RWPE2 (cell line): Measurements from ENCODE around the gene ELFN2.
"Not testable (repeated sequence)": the region's sequence is repeated elsewhere in the genome, so short reads cannot be mapped to it uniquely, and the experiment has no call there.

Source experiments
- ATAC-seq: fragments of 200-7000 bp; cut with Tn5 transposase; 3 replicates; pipeline ENCODE4 v1.9.1; 2021; ENCODE audit warnings: low read depth
- DNase-seq: peaks from one replicate; pipeline ENCODE4 v3.0.0-alpha.2; 2020; ENCODE audit warnings: low spot score
- H3K27ac ChIP-seq: fragments of 450-650 bp; 2 replicates; pipeline ENCODE4 v1.5.1; 2017; ENCODE audit warnings: mild to moderate bottlenecking; ENCODE audit not compliant: poor library complexity, severe bottlenecking
- H3K27me3 ChIP-seq: fragments of 250-450 bp; sonication (Bioruptor Pico); 2 replicates; pipeline ENCODE4 v1.5.1; 2021; ENCODE audit warnings: mild to moderate bottlenecking, moderate library complexity; ENCODE audit not compliant: insufficient read depth, poor library complexity, severe bottlenecking
- H3K36me3 ChIP-seq: fragments of 250-450 bp; sonication (Bioruptor Pico); 2 replicates; pipeline ENCODE4 v1.5.1; 2020; ENCODE audit warnings: low read depth, mild to moderate bottlenecking, moderate library complexity
- H3K4me1 ChIP-seq: fragments of 250-450 bp; sonication (Bioruptor Pico); 2 replicates; pipeline ENCODE4 v1.5.1; 2021; ENCODE audit warnings: mild to moderate bottlenecking, moderate library complexity; ENCODE audit not compliant: insufficient read depth, poor library complexity, severe bottlenecking
- H3K4me3 ChIP-seq: fragments of 250-450 bp; sonication (Bioruptor Pico); 2 replicates; pipeline ENCODE4 v1.5.1; 2021; ENCODE audit warnings: mild to moderate bottlenecking, moderate library complexity; ENCODE audit not compliant: severe bottlenecking
- H3K9me3 ChIP-seq: fragments of 250-450 bp; sonication (Bioruptor Pico); 2 replicates; pipeline ENCODE4 v1.5.1; 2021; ENCODE audit warnings: mild to moderate bottlenecking, moderate library complexity; ENCODE audit not compliant: severe bottlenecking
- TF ChIP-seq, protein P1 (sequence below): fragments of 450-650 bp; IDR thresholded peaks from one replicate; pipeline ENCODE4 v1.5.1; 2017; ENCODE audit warnings: mild to moderate bottlenecking, moderate library complexity; ENCODE audit not compliant: poor library complexity, severe bottlenecking

Gene ELFN2

DNA sequence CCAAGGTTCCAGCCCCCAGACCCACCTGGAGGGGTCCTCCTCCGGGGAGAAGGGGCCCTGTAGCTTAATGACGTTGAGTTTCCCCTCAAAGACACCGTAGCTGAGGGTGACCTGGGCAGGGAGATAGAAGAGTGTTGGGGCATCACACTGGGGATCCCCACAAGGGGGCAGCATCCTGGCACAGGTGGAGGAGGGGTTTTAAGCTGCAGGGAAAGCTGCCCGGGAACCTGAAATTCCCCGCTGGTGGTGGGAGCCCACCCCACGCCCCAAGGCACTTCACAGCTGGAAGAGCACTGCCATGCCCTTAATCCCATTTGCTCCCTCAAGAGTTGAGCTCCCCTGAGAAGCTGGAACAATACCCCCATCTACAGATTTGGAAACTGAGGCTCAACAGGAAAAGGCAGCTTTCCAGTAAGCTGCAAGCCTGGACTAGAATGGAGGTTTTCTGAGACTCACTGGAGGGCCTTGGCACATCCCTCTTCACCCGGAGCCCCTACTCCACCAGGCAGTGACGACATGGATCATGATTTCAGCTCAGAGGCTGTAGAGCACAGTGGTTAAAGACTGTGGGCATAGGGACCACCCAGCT is 45.2 kb upstream of the ELFN2 start:
- H3K36me3 ChIP-seq, result no peaks in the 10 kb centered on the region
- ATAC-seq (no peak), DNase-seq (no peak)
- no peak overlapping the region for H3K4me3 ChIP-seq
- TF ChIP-seq, protein P1, sequence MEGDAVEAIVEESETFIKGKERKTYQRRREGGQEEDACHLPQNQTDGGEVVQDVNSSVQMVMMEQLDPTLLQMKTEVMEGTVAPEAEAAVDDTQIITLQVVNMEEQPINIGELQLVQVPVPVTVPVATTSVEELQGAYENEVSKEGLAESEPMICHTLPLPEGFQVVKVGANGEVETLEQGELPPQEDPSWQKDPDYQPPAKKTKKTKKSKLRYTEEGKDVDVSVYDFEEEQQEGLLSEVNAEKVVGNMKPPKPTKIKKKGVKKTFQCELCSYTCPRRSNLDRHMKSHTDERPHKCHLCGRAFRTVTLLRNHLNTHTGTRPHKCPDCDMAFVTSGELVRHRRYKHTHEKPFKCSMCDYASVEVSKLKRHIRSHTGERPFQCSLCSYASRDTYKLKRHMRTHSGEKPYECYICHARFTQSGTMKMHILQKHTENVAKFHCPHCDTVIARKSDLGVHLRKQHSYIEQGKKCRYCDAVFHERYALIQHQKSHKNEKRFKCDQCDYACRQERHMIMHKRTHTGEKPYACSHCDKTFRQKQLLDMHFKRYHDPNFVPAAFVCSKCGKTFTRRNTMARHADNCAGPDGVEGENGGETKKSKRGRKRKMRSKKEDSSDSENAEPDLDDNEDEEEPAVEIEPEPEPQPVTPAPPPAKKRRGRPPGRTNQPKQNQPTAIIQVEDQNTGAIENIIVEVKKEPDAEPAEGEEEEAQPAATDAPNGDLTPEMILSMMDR, result peak; percentile 64
- no peaks in the 10 kb centered on the region for H3K9me3 ChIP-seq
- no peak overlapping the region for H3K27ac ChIP-seq
- H3K27me3 ChIP-seq, result no peaks in the 10 kb centered on the region
- no peaks in the 10 kb centered on the region for H3K4me1 ChIP-seq

DNA sequence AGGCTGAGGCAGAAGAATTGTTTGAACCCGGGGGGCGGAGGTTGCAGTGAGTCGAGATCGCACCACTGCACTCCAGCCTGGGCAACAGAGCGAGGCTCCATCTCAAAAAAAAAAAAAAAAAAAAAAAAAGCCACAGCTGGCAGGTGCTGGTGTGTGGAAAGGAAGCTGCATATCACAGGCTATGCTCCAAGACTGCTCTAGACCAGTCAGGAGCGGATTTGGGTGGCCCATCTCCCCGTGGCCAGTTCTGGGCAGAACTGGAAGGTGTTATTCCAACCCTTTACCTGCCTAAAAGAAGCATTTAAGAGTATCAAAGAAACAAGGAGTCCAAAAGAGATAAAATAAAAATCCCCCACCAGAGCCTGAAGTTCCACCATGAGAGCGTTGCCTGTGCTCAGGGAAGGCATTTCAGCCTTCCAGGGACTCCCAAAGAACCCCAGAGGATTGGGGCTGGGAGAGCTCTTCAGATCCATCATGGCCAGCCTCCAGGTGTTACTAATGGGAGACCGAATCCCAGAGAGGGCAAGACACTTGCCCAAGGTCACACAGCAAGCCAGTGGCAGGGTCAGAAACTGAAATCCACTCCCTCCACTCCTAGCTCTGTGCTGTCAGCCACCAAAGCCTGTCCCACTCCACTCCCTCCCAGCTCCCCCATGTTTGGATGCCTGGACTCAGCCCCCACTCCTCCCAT is 44.6 kb upstream of the ELFN2 start:
- no peaks in the 10 kb centered on the region for H3K36me3 ChIP-seq
- no peaks in the 10 kb centered on the region for H3K27me3 ChIP-seq
- TF ChIP-seq, protein P1, result no peak
- ATAC-seq (no peak), DNase-seq (no peak)
- no peaks in the 10 kb centered on the region for H3K9me3 ChIP-seq
- no peak overlapping the region for H3K27ac ChIP-seq
- no peak overlapping the region for H3K4me3 ChIP-seq
- H3K4me1 ChIP-seq, result no peaks in the 10 kb centered on the region

DNA sequence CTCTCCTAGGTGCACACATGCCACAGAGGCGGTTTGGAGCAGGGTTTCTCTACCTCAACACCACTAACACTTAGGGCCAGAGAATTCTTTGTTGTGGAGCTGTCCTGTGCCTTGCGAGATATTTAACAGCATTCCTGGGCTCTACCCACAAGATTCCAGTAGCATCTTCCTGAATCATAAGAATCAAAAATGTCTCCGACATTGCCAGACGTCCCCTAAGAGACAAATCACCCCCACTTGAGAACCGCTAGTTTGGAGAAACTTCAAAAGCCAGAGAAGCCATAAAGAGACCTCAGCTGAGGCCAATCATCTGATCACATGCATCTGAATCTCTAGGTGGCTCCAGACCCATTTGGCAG is 42.8 kb upstream of the ELFN2 start:
- Histone ChIP-seq H3K36me3 (no peaks in the 10 kb centered on the region), H3K9me3 (no peaks in the 10 kb centered on the region), H3K27ac (no peak overlapping the region), H3K27me3 (no peaks in the 10 kb centered on the region), H3K4me1 (no peaks in the 10 kb centered on the region), H3K4me3 (no peak overlapping the region)
- DNase-seq, result no peak
- no peak for ATAC-seq
- TF ChIP-seq, protein P1, result no peak

DNA sequence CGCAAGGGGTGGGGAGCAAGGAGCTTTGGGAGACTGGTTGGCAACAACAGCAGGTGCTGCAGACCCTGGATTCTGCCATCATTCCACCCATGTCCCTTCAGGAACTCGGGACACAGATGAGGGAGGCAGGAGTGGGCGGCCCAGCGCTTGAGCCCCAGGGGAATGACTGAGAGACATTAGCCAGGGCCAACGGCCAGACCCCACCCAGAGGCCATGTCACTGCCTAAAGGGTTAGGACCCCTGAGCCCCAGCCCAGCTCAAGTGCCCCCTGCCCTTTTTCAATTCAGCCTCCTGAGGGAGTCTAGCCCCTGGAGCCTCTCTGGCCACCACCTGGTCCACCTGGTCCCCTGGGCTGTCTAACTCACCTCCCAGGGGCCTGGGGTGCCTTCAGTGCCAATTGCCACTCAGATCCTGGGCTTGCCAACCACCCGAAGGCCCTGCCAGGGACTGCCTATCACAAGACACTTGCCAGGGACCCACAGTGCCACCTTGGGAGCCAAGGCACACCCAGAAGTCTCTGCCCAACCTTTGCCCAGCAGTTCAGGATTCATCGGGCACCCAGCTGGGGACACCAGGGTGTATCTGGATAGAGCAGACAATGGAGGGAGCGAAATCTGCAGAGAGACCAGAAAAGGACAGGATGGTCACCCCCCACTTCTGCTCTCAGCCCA is 42.3 kb upstream of the ELFN2 start:
- TF ChIP-seq, protein P1, result no peak
- H3K4me1 ChIP-seq, result no peaks in the 10 kb centered on the region
- ATAC-seq (no peak), DNase-seq (no peak)
- H3K27ac ChIP-seq, result no peak overlapping the region
- no peaks in the 10 kb centered on the region for H3K27me3 ChIP-seq
- H3K36me3 ChIP-seq, result no peaks in the 10 kb centered on the region
- no peaks in the 10 kb centered on the region for H3K9me3 ChIP-seq
- H3K4me3 ChIP-seq, result no peak overlapping the region

DNA sequence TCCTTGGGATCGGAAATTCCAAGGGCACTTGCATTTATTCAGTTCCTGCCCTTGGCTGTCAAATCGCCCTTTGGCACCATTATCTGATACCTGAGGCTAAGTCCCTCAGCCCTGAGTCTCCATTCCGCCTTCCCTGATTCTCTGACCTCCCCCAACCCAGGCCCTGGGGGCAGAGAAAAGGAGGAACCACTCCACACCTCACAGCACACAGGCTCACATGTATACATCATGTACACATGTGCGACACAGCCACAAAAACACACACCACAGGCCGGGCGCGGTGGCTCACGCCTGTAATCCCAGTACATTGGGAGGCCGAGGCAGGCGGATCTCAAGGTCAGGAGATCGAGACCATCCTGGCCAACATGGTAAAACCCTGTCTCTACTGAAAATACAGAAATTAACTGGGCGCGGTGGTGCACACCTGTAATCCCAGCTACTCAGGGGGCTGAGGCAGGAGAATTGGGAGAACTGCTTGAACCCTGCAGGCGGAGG is 41.0 kb upstream of the ELFN2 start:
- not testable (repeated sequence) for H3K4me3 ChIP-seq, ATAC-seq, H3K9me3 ChIP-seq, DNase-seq, H3K4me1 ChIP-seq, H3K27ac ChIP-seq, H3K27me3 ChIP-seq, H3K36me3 ChIP-seq
